GM13976 (cell line): ENCODE results near the gene CDHR1.
"Not testable (repeated sequence)": the region's sequence is repeated elsewhere in the genome, so short reads cannot be mapped to it uniquely, and the experiment has no call there.

Source experiments
- DNase-seq: peaks from one replicate; pipeline ENCODE4 v3.0.0; 2012; ENCODE audit warnings: low spot score
- in situ Hi-C: fragments of 300-500 bp; cut with MboI; formaldehyde crosslinking; loops from one replicate; pipeline ENCODE4 v1.12.0; 2022; ENCODE audit warnings: low sequenced_read_pairs, mixed read lengths, inconsistent platforms; ENCODE audit not compliant: unreplicated experiment
- TF ChIP-seq, protein P1 (sequence below): IDR thresholded peaks from 2 replicates; pipeline ENCODE4 v1.5.1; 2012; ENCODE audit warnings: borderline replicate concordance, mild to moderate bottlenecking; ENCODE audit not compliant: insufficient read depth; ENCODE audit errors: extremely low read depth, missing control alignments, control extremely low read depth

The CDHR1 gene

DNA sequence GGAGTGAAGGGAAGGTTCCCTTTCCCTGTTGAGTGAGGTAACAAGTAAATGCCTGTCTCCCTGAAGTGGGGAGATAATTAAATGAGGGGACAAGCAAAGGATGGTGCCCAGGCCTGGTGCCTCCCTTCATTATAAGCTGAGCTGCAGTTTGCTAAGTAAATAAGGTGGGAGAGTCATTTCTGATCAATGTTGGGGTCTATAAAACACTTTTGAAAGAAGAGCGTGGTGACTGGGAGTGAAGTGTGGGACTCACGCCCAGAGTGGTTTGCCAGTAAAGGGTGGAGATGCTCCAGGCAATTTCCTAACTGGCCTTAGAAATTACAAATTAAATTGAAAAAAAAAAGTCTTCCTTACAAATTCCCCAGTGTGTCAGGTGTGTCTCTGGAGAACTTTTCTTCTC lies 30.3 kb upstream of the CDHR1 start:
- no peak for DNase-seq
- TF ChIP-seq, protein P1, sequence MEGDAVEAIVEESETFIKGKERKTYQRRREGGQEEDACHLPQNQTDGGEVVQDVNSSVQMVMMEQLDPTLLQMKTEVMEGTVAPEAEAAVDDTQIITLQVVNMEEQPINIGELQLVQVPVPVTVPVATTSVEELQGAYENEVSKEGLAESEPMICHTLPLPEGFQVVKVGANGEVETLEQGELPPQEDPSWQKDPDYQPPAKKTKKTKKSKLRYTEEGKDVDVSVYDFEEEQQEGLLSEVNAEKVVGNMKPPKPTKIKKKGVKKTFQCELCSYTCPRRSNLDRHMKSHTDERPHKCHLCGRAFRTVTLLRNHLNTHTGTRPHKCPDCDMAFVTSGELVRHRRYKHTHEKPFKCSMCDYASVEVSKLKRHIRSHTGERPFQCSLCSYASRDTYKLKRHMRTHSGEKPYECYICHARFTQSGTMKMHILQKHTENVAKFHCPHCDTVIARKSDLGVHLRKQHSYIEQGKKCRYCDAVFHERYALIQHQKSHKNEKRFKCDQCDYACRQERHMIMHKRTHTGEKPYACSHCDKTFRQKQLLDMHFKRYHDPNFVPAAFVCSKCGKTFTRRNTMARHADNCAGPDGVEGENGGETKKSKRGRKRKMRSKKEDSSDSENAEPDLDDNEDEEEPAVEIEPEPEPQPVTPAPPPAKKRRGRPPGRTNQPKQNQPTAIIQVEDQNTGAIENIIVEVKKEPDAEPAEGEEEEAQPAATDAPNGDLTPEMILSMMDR = no peak
- in situ Hi-C loops = loop anchor here (5.0 kb wide), 1 partner anchor 48 kb away; no protein-coding TSS in a partner anchor

DNA sequence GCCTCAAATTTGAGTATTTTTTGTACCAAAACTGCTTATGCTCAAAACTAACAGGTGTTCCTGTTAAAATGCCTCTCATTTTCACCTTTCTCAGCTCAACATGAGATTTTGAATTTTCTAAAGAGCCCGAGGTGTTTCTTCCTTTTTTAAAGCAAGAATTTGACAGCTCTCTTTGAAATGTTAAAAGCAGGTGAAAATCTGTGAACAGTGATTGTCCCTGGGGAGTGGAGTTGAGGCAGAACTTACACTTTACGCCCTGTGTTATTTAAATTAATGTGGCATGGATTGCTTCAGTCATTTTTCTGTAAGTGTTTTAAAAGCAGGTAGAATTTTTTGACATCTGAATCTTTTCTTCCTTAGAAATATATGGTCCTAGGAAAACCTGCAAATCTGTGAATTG lies 29.9 kb upstream of the CDHR1 start:
- TF ChIP-seq, protein P1 = no peak
- in situ Hi-C loops = loop anchor here (5.0 kb wide), 1 partner anchor 48 kb away; no protein-coding TSS in a partner anchor
- DNase-seq = no peak

DNA sequence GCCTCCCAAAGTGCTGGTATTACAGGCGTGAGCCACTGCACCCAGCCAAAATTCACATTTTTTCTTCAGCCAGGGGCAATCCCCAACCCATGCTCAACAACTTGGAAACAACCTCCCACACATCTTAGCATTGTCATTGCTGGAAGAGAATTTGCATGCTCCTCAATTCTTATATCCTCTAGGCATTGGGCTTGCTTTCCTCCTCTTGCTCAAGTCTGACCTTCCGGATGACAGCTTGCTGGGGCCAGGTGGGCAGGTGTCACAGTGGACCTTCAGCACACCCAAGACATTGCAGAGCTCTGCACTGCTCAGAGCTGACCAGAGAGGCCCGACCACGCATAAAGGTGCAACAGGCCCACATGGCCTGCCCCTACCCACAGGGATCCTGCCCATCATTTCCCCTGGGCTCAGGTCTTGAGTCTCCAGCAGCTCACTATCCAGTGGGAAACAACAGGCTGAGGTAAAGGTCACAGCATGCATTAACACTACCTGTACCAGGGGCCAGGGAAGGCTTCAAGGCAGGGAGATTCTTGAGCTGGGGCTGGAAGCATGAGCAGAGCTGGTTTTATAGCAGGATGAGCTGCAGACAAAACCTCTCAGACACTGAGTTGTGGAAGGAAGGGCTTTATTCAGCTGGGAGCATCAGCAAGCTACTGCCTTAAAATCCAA lies 27.6 kb upstream of the CDHR1 start:
- TF ChIP-seq, protein P1 = no peak
- peak; percentile 27 for DNase-seq
- in situ Hi-C loops = no loop called here

DNA sequence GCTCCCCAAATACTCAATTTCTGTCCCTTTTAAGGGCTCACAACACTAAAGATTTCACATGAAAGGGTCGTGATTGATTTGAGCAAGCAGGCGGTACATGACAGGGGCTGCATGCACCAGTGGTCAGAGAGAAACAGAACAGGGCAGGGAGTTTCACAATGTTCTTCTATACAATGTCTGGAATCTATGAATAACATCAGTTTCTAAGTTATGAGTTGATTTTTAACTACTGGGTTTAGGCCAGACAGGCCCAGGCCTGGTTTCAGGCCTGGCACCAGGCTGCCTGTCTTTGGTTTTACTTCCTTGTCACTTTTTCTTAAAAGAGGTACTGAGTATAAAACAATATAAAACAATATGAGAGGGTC lies 27.1 kb upstream of the CDHR1 start:
- DNase-seq, in situ Hi-C loops: not testable (repeated sequence)

- DNase-seq = not testable (repeated sequence)
These were observed 26.0 kb upstream of the CDHR1 start for GRCh38 chr10:84168382-84168781.

GRCh38 chr10:84171237-84171636 lies 23.1 kb upstream of the CDHR1 start:
- DNase-seq, in situ Hi-C loops: not testable (repeated sequence)

More at GRCh38 chr10:84168382-84168781, 26.0 kb upstream of the CDHR1 start:
- in situ Hi-C loops = not testable (repeated sequence)

GRCh38 chr10:84171700-84172466 lies 22.5 kb upstream of the CDHR1 start:
- in situ Hi-C loops, DNase-seq: not testable (repeated sequence)

- TF ChIP-seq, protein P1 = no peak
- peak; percentile 33 for DNase-seq
These were observed 21.6 kb upstream of the CDHR1 start for GRCh38 chr10:84172467-84173356.

More at GRCh38 chr10:84172467-84173356, 21.6 kb upstream of the CDHR1 start:
- in situ Hi-C loops = no loop called here
